HG02852 (cell line): ENCODE data around the gene PEX3.

Source experiments
- ATAC-seq: cut with Tn5 transposase; IDR thresholded peaks from one replicate; pipeline ENCODE4 v1.9.1; 2021; ENCODE audit warnings: mild to moderate bottlenecking, moderate library complexity; ENCODE audit not compliant: unreplicated experiment

The PEX3 gene, protein sequence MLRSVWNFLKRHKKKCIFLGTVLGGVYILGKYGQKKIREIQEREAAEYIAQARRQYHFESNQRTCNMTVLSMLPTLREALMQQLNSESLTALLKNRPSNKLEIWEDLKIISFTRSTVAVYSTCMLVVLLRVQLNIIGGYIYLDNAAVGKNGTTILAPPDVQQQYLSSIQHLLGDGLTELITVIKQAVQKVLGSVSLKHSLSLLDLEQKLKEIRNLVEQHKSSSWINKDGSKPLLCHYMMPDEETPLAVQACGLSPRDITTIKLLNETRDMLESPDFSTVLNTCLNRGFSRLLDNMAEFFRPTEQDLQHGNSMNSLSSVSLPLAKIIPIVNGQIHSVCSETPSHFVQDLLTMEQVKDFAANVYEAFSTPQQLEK

DNA sequence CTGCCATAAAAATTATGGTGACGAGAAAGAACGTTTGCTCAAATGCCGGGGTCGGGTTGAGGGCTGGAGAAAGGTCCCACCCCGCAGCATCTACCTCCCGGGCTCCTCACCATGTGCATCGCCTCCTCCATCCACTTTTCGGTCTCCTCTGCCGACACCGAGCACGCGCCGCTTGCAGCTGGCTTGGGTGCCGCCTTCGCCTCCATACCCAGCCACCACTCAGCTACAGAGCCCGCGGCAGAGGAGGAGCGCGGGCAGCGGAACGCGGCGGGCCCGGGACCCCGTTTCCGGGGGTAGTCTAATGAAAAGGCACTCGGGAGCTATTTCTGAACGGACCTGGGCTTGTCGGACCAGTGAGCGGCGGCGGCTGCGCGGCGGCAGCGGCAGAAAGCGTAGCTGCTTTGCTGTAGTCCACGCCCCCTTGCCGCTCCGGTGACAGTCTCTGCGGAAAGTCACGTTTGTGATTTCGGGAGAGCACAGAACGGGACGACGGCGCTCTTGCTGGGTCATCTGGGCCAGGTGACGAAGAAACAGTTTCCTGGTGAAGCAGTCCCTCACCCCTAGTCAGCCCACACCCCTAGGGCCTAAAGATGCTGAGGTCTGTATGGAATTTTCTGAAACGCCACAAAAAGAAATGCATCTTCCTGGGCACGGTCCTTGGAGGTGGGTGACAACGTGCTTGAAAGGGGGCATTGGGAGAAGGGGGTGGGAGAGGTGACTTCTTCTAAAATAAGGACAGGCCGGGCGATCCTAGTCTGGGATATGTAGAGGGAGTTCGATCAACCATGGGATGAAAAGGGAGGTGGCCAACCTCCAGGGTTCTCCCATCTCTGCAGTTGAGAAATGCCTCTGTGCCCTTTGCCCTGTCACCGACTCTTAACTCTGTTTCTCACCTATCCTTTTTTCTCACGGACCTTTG lies at the start of gene PEX3, which contains the start of gene ADAT2:
Gene PEX3, plus strand, starts transcription at position 353 of the 919 bp plus-strand sequence. Its CDS starts 238 bp downstream, at position 591.
Gene ADAT2, minus strand, starts transcription at position 243 of the 919 bp plus-strand sequence. Its CDS starts 37 bp downstream, at position 206.
- ATAC-seq = peak; percentile 93

DNA sequence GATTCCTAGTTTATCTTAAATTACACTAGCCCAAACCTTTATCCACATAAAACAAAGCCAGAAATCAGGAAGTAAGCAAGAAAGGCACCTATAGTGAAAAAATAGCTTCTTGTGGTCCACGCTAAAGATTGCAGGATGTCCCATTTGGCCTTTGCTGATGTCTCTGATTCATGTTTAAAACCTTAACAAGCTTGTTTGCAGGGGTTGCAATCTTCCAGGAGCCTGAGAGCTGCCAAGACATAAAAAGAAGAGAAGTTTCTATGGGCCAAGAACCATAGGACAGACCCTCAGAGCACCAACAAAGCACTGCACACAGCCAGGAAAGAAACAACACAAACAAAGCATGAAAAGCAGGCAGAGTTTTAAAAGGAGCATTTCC lies 49.5 kb upstream of the PEX3 start:
- ATAC-seq = no peak

DNA sequence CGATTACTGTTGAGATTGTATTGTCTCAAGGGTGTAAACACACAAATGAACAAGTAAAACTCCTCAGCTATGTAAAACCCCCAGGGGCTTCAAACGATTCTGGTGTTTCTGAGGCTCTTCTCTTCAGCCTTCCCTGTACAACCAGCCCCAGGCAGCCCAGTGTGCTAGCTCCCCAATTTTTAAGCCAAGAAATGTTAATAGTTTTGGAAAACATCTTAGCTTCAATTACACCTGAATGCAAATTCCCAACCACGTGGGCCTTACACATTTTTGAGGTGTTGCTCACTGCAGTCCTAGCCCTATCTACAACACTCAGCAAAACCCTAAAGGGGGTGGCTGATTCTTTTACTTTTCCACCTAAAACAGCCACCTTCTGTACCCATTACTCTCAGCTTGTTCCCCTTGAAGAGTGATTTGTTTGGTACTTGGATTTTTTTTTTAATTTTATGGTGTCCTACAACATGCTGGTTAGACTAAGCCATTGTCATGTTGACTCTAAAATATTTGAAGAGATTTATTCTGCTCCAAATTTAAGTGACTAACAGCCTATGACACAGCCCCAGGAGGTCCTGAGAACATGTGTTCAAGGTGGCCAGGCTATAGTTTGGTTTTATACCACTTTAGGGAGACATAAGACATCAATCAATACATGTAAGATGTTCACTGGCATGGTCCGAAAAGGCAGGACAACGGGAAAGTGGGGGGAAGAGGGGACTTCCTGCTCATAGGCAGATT lies 48.8 kb upstream of the PEX3 start:
- ATAC-seq = no peak

DNA sequence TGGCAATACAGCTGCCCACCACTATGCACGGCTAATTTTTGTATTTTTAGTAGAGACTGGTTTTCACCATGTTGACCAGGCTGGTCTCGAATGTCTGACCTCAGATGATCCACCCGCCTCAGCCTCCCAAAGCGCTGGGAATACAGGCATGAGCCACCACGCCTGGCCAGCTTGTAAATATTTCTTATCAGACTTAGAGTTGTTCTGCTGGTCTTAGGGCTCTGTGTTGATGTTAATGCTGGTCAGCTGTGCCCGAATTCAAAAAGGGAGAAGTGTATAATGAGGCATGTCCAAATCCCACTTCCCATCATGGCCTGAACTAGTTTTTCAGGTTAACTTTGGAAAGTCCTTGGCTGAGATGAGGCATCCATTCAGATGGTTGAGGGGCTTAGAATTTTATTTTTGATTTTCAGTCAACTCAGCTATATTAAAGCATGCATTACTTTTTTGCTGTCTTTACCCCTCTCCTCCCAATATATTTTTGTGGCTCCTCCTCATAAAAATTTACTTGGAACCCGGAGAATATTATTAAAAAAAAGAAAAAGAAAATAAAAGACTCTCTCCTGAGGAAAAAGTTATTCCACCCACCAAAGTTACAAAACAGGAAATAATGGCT lies 47.8 kb upstream of the PEX3 start:
- ATAC-seq = no peak

DNA sequence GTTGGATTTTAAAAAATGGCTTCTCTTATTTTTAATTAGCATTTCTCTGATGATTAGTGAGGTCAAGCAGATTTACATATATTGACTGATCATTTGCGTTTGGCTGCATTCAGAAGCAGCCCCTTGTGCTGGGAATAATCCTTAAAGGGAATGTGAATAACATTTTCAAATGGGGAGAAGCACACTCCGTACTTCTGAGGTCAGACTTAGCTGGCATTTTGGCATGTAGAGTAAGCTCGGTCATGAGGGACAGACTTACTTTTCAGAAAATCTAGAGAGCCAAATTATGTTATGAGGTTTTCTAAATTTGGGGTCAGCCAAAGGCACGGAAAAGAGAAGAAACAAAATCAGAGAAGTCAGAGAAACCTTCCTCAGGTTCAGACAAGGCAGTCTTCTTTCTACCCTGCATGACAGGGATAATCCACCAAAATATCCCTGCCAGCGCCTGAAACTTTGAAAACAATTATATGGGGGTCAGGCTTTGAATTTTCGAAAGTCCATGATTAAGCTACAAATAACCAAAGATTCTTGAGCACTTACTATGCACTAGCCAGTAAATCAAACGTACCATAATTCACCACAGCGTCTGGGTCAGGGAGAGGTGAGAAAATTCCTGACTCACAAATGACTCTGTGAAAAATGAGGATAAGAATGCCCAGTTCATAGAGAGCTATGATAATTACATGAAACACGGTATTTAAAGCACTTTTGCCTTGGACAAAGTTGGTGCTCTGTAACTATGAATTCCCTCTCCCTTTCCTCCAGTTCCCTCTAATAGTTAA lies 45.0 kb upstream of the PEX3 start:
- ATAC-seq = no peak

DNA sequence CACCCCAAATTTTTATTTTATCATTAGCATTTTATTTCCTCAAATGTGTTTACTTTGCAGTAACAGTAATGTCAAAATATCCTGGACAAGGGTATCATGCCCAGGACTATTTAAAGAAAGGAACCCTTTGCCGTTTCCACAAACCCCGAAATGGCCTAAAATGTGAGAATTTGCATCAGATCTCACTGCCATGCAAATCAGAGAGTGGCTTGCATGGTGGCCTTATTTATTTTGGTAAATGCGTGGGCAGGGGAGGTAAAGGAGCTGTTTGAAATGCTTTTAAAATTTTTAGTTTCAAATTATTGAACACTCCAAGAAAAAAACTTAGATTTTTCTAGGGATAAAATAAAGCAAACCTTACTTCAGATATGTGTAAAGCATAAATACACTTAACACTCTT lies 43.9 kb upstream of the PEX3 start:
- ATAC-seq = peak; percentile 62

DNA sequence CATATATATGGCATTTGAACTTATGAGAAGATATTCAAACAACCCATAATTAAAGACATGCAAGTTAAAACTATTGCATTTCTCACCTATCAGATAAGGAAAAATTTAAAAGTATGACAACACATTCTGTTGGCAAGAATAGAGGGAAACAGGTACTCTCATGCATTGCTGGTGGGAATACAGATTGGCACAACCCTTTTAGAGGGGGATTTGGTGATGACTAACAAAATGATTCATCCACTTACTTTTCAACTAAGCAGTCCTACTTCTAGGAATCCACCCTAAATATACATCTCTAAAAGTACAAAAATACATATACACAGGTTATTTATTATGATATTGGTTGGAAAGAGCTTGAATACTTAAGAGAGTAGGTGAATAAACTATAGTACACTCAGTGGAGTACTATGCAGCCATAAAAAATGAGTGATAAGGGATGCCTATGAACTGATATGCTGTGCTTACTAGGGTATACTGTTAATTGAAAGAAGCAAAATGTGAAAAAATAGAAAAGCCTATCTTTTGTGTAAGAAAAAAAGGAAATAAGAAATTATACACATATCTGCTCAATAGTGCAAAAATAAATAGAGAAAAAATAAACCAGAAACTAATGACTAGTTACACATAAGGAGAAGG lies 42.3 kb upstream of the PEX3 start:
- no peak for ATAC-seq

DNA sequence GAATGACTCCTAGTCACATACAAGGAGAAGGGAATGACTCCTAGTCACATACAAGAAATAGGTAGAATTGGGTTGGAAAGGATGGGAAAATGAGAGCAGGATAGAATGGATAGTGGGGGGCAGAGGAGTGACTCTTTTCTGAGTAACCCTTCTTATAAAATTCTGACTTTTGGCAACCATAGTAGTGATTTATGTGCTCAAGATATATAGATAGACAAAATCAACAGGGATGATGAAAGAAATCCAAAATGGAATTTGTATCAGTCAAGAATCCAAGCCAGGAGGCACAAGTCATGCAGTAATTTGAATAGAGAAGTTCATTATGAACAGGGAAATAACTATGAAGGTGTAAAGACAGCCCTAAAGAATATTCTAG lies 41.8 kb upstream of the PEX3 start:
- ATAC-seq = no peak

DNA sequence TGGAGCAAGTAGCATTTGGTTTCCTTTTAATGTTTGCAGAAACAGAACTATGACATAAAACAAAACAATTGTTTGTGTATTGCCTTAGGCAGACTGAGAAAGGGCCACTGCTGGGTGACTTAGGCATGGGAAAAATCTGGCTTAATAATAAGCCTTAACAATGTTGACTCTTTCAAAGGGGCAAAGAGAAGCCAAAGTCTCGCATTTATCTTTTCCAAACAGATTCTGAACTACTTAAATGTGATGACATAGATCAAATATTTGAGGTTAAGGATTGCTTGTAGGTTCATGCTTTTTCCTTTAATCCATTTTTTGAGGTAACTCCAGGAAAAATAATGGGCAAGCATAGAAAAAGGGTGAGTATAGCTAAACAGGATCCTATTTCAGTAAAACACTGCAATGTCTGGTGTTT lies 39.7 kb upstream of the PEX3 start:
- ATAC-seq = no peak

DNA sequence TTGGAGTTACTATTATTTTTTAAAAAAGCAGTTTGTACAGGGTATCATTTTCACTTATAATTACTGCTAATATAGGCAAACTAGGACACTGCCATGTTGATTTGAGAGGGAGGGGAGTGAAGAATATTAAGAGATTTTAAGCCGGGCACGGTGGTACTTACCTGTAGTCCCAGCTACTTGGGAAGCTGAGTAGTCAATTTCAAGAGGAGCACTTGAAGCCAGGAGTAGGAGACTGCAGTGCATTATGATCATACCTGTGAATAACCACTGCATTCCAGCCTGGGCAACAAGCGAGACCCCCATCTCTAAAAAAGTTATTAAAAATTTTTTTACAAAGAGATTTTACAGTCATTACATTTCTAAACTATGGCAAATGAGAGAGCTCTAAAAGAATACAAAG lies 35.8 kb upstream of the PEX3 start:
- no peak for ATAC-seq

DNA sequence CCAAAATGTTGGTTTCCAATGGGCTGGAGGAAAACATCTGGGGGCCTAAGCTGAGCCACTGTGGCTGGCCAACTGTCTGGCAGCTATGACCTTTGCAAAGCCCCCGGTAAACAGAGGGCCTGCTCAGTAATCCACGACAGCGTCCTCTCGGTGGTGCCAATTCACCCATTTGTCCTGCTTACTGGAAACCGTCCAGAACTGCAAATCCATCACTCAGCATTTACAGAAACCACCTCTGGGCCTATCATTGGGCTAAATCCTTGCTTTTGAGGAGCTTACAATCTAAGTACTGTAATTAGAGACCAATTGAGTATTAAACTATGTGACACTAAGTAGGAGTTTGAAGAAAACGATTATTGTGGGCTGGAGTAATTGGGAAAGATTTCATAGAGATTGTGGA lies 31.1 kb upstream of the PEX3 start:
- no peak for ATAC-seq

DNA sequence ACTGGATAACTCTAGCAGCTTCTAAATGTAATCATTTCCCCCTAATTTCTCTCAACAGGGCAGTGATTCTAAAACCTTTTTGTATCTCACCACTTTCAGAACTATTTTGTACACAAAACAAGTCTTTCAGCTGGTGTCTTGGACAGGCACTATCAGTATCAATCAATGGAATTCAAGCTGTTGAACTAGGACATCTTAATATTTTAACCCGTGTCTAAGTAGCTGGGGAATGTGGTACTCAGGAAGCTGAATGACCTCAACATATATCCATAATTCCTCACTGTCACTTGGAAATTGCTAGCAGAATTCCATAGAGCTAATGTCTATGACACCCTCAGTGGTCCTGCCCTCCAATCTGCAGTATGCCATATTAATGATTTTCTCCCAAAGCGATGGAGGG lies 24.6 kb upstream of the PEX3 start:
- ATAC-seq = no peak

DNA sequence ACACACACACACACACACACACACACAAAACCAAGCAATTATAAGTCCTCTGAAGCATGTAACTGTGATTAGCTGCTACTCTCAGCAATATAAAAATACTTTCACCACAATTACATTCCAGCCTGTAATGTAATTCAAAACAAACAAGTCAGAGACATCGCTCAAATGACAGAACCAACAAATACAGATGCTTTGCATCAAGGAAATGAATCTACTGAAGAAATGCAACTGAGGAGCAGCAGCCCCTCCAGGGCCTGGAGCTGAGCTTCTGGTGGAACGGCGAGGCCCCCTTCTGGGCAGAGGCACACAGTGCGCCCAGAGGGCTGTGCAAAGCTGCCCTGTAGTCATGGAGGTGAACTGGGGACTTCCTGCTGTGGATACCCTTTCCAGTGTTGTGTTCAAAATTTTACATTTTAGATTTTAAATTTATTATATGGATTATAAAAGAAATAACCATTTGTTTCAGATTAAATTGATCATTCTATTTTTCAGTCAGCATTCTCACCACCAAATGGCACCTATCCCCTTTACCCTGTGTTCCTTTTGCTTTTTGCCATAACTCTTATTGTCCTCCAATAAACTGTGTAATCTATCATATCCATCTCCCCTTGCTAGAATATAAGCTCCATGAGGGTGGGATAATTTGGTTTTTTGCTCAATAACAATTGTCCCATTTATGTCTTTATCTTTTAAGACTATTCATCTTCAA lies 23.3 kb upstream of the PEX3 start:
- peak; percentile 100 for ATAC-seq

DNA sequence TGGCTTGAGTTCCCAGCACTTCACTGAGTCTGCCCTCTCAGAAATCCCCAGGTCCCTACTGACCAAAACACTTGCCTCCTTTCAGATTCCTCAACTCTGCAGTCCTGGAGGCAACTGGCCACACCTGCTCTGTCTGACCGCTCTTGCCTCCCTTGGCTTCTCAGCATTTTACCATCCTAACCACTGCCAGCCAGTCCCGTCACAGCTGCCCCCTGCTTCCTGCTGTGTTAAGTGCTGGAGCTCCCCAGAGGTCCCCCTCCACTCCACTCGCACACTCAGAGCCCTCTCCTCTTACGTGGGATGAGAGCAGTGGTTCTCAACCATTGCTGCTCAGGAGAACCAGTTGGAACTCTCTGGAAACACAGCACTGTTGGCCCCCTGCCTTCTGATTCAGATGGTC lies 20.6 kb upstream of the PEX3 start:
- ATAC-seq = no peak

DNA sequence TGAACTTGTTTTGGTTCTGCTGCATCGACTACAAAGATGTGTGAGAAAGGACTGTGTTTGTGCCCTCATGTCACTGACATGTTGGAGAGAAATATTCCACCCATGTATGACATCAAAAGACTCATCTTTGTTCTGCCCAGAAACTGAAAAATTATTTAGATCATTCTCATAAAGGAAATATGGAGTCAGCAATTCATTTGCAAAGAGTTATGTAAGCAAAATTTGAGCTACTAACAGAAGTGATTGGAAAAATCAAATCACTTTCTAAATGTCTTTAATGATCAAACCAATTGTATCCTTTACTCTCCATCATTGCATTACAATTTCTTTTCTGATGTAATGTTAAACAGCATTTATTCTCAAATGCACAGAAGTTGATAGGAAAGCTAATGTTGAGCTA lies 19.4 kb upstream of the PEX3 start:
- no peak for ATAC-seq

DNA sequence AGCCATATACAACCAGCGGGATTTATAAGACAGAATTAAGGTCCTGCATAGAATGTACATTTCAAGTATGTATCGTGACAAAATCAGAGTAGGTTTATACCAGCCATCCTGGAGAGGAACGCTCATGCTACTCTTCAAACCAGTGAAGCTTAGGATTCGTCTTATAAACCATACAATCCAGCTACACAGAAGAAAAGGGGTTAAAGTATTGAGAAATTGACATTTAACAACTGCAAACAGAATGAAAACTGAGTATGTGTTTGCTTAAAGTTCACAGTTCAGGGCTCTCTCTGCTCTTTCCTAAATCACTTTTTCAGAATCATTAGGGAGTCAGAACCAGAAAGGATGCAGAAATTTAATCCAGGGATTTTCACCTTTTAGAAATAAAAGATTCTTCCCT lies 18.0 kb upstream of the PEX3 start:
- no peak for ATAC-seq

DNA sequence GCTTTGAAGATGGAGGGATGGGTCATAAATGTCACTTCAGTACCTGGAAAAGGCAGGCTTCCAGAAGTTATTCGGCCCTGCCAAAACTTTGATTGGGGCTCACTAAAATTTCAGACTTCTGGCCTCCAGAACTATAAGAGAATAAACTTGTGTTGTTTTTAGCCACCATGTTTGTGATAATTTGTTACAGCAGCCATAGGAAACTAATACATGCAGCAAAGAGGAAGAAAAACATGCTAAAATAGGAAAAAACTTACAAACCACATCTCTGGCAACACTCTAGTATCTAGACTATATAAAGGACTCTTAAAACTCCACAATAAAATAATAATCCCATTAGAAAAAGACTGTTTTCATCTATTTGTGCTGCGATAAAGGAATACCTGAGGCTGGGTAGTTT lies 9.6 kb upstream of the PEX3 start:
- no peak for ATAC-seq

DNA sequence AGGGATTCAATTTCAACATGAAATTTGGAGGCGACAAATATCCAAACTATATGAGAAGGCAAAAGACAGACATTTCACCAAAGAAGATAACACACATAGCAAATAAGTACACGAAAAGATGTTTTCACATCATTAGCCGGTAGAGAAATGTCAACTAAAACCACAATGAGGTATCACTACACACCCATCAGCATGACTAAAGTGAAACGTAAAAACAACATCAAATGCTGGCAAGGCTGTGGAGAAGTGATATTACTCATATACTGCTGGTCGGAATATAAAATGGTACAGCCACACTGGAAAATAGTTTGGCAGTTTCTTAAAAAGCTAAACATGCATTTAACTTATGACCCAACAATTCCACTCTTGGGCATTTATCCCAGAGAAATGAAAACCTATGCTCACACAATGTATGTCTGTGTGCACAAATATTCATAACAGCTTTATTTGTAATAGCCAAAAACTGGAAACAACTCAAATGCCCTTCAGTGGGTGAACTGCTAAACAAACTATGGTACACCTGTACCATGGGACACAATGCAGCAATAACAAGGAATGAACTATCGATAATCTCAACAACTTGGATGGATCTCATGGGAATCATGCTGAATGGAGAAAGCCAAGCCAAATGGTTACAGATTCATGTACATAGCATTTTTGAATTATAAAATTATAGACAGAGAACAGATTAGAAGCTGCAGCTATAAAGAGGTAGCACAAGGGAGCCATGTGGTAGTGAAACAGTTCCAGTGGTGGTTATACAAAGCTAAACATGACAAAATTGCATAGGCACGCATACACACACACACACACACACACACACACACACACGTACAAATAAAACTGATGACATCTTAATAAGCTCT lies 8.7 kb upstream of the PEX3 start:
- no peak for ATAC-seq
